GM06990 (cell line): ENCODE results near the gene GRM3.

Experiments used
- DNase-seq: peaks from one replicate; pipeline ENCODE4 v3.0.0-alpha.2; 2011; ENCODE audit not compliant: insufficient read length; ENCODE audit errors: extremely low read depth
- H3K27me3 ChIP-seq: replicated peaks from 2 replicates; pipeline ENCODE4 v1.6.0; 2011; ENCODE audit warnings: low read length; ENCODE audit not compliant: control insufficient read depth, insufficient read depth
- H3K36me3 ChIP-seq: 2 replicates; pipeline ENCODE4 v1.5.1; 2011; ENCODE audit warnings: low read length; ENCODE audit not compliant: control insufficient read depth, insufficient read depth
- H3K4me3 ChIP-seq: replicated peaks from 2 replicates; pipeline ENCODE4 v1.5.1; 2011; ENCODE audit warnings: low read depth, mild to moderate bottlenecking, control low read depth, low read length
- CTCF ChIP-seq: IDR thresholded peaks from 2 replicates; pipeline ENCODE4 v1.5.1; 2011; ENCODE audit warnings: low read length, control low read depth, mild to moderate bottlenecking, inconsistent platforms; ENCODE audit not compliant: insufficient read depth, poor library complexity, severe bottlenecking

The GRM3 gene

GRCh38 chr7:86792260-86792659, 148.6 kb downstream of the GRM3 start:
- Histone ChIP-seq H3K36me3 (no peaks in the 10 kb centered on the region), H3K4me3 (no peak overlapping the region), H3K27me3 (no peaks in the 10 kb centered on the region)
- no peak for DNase-seq
- TF ChIP-seq CTCF, result no peak

GRCh38 chr7:86793136-86793535, 149.4 kb downstream of the GRM3 start:
- TF ChIP-seq CTCF, result no peak
- Histone ChIP-seq H3K27me3 (no peaks in the 10 kb centered on the region), H3K4me3 (no peak overlapping the region), H3K36me3 (no peaks in the 10 kb centered on the region)
- no peak for DNase-seq

- Histone ChIP-seq H3K36me3 (no peaks in the 10 kb centered on the region), H3K4me3 (no peak overlapping the region), H3K27me3 (no peaks in the 10 kb centered on the region)
- TF ChIP-seq CTCF, result peak; percentile 69
- DNase-seq, result no peak
These were observed 171.1 kb downstream of the GRM3 start for GRCh38 chr7:86814661-86815379.

GRCh38 chr7:86815556-86815955, 171.8 kb downstream of the GRM3 start:
- TF ChIP-seq CTCF, result no peak

GRCh38 chr7:86818903-86819302, 175.2 kb downstream of the GRM3 start:
- TF ChIP-seq CTCF, result no peak
- Histone ChIP-seq H3K4me3 (no peak overlapping the region), H3K36me3 (no peaks in the 10 kb centered on the region), H3K27me3 (peaks cover 2% of the 10 kb centered on the region; the same call in 1 of the 2 replicates)
- no peak for DNase-seq

More at GRCh38 chr7:86815556-86815955, 171.8 kb downstream of the GRM3 start:
- no peak overlapping the region for H3K4me3 ChIP-seq
- no peaks in the 10 kb centered on the region for H3K36me3 ChIP-seq
- no peak for DNase-seq
- H3K27me3 ChIP-seq, result no peaks in the 10 kb centered on the region

- no peak for DNase-seq
These were observed 180.1 kb downstream of the GRM3 start for GRCh38 chr7:86823769-86824168.

More at GRCh38 chr7:86823769-86824168, 180.1 kb downstream of the GRM3 start:
- H3K4me3 ChIP-seq, result no peak overlapping the region
- TF ChIP-seq CTCF, result no peak
- H3K27me3 ChIP-seq, result peaks cover 2% of the 10 kb centered on the region; the same call in 1 of the 2 replicates
- H3K36me3 ChIP-seq, result no peaks in the 10 kb centered on the region
